Stimulated activated CD8-positive, alpha-beta memory T cell treated with anti-CD3 and anti-CD28 coated beads, Interleukin-2, amount 100 ng/mL, for 1 hour (primary cell): ENCODE data around the gene ETF1.
A peak's percentile ranks its signal among the peaks of the same experiment; 100 is the strongest.
"Not testable (repeated sequence)": the region's sequence is repeated elsewhere in the genome, so short reads cannot be mapped to it uniquely, and the experiment has no call there.

Experiments
- DNase-seq, 2 donors: peaks; one replicate each; pipeline ENCODE4 v3.0.0-alpha.2; 2020; ENCODE audit warnings: low read depth in 2 of 2

Gene ETF1

GRCh38 chr5:138490648-138491283 lies 52.3 kb downstream of the ETF1 start:
- no peak for DNase-seq

- no peak for DNase-seq
Measured at GRCh38 chr5:138489683-138490061, 53.4 kb downstream of the ETF1 start.

- DNase-seq: no peak
Measured at GRCh38 chr5:138488481-138488945, 54.5 kb downstream of the ETF1 start.

GRCh38 chr5:138482638-138483037 lies 60.4 kb downstream of the ETF1 start:
- DNase-seq: no peak

GRCh38 chr5:138476918-138477317 lies 66.1 kb downstream of the ETF1 start:
- no peak for DNase-seq

- DNase-seq: not testable (repeated sequence)
Measured at GRCh38 chr5:138473151-138473550, 69.9 kb downstream of the ETF1 start.

GRCh38 chr5:138472353-138472752 lies 70.7 kb downstream of the ETF1 start:
- DNase-seq: no peak

- DNase-seq: no peak
Measured at GRCh38 chr5:138471052-138471361, 72.0 kb downstream of the ETF1 start.

GRCh38 chr5:138470322-138471051 lies 72.5 kb downstream of the ETF1 start:
- peak in 1 of 2 donors; percentile 26 for DNase-seq

GRCh38 chr5:138469540-138470321 lies 73.3 kb downstream of the ETF1 start:
- DNase-seq: peak; percentile 60 to 77

- DNase-seq: no peak
Measured at GRCh38 chr5:138468966-138469539, 74.0 kb downstream of the ETF1 start.

GRCh38 chr5:138468133-138468965 lies 74.7 kb downstream of the ETF1 start:
- peak; percentile 35 to 46 for DNase-seq

- DNase-seq: peak; percentile 33 to 38
Measured at GRCh38 chr5:138467711-138468132, 75.3 kb downstream of the ETF1 start.

- peak; percentile 31 to 48 for DNase-seq
Measured at GRCh38 chr5:138466900-138467710, 75.9 kb downstream of the ETF1 start.

- DNase-seq: peak in 1 of 2 donors; percentile 33
Measured at GRCh38 chr5:138466125-138466899, 76.7 kb downstream of the ETF1 start.

- DNase-seq: peak; percentile 90 to 94
Measured at GRCh38 chr5:138465261-138466124, 77.5 kb downstream of the ETF1 start, which contains the start of gene EGR1. TSS of gene EGR1 (plus strand) at chr5:138465479. CDS start at chr5:138465762, 283 bp downstream.

- DNase-seq: peak; percentile 88 to 91
Measured at GRCh38 chr5:138464388-138465260, 78.4 kb downstream of the ETF1 start.

GRCh38 chr5:138464008-138464387 lies 79.0 kb downstream of the ETF1 start:
- peak; percentile 82 to 87 for DNase-seq
